HepG2 (cell line): ENCODE results near the gene RAB22A. TPM values are rescaled to one million over a fixed set of nuclear protein-coding genes. Genes with fewer than 3 reads are reported as not detected.

Experiments used
- ATAC-seq: fragments of 200-7000 bp; cut with Tn5 transposase; 3 replicates; pipeline ENCODE4 v1.9.1; 2020; ENCODE audit warnings: mild to moderate bottlenecking, moderate library complexity
- BruUV-seq: library from RNA; stranded (reverse); fragments of 400-500 nt; replicated peaks from 2 replicates; lab custom pipeline; 2021; lab: Mats Ljungman, UMichigan
- CTCF ChIA-PET: fragments of 300-600 bp; formaldehyde crosslinking; extraction: SDS; loops from one replicate; lab custom pipeline; 2021; ENCODE audit warnings: low total read pairs, inconsistent platforms, low intra/inter-chr PET ratio; lab: Yijun Ruan, JAX
- POLR2A ChIA-PET: fragments of 350-600 bp; sonication (Branson Sonifier 250); formaldehyde crosslinking; loops from one replicate; lab custom pipeline; 2020; ENCODE audit warnings: antibody characterized with exemption, inconsistent platforms; lab: Yijun Ruan, JAX
- DNase-seq: peaks from one replicate; pipeline ENCODE4 v3.0.0-alpha.2; 2015; ENCODE audit warnings: low spot score
- FAIRE-seq: peaks from 3 replicates; lab custom pipeline; 2011; peaks lifted over from hg19 to GRCh38; lab: Jason Lieb, UNC
- H2AFZ ChIP-seq: one replicate; pipeline ENCODE4 v1.6.1; 2011; ENCODE audit warnings: low read length, inconsistent platforms
- H3K27ac ChIP-seq: fragments of 300-600 bp; 3 replicates; pipeline ENCODE4 v1.8.0; 2011; ENCODE audit warnings: mixed run types, mild to moderate bottlenecking, mixed read lengths, low read length, inconsistent platforms; ENCODE audit not compliant: insufficient read depth; ENCODE audit errors: extremely low read length
- H3K27me3 ChIP-seq, 2 experiments: fragments of 200-600 bp in 1 of 2; 2 replicates in 1 of 2; 3 replicates in 1 of 2; pipeline versions ENCODE4 v1.6.0 to v1.8.0; 2011; ENCODE audit warnings: low read length in 2 of 2, mild to moderate bottlenecking in 2 of 2, moderate library complexity in 2 of 2, inconsistent platforms in 1 of 2; ENCODE audit not compliant: insufficient read depth in 2 of 2, control insufficient read depth in 1 of 2
- H3K36me3 ChIP-seq, 2 experiments: fragments of 200-600 bp in 1 of 2; replicated peaks in 1 of 2; 2 replicates in 1 of 2; 3 replicates in 1 of 2; pipeline versions ENCODE4 v1.5.1 to v1.8.0; 2011; ENCODE audit warnings: low read length in 2 of 2, inconsistent platforms in 1 of 2; ENCODE audit not compliant: insufficient read depth in 2 of 2, control insufficient read depth in 1 of 2
- H3K4me1 ChIP-seq: 2 replicates; pipeline ENCODE4 v1.5.1; 2012; ENCODE audit warnings: low read length, inconsistent platforms; ENCODE audit not compliant: insufficient read depth
- H3K4me2 ChIP-seq: 2 replicates; pipeline ENCODE4 v1.6.0; 2011; ENCODE audit warnings: low read depth, low read length, inconsistent platforms
- H3K4me3 ChIP-seq, 3 experiments: fragments of 200-600 bp in 1 of 3; sonication (generic), shearing (Covaris generic) in 1 of 3; replicated peaks in 1 of 3; 2 replicates each; pipeline ENCODE4 v1.5.1; 2011 to 2016; ENCODE audit warnings: low read length in 3 of 3, inconsistent platforms in 2 of 3, low read depth in 2 of 3, mild to moderate bottlenecking in 2 of 3, control low read depth in 1 of 3, mixed read lengths in 1 of 3; ENCODE audit not compliant: insufficient read depth in 1 of 3
- H3K79me2 ChIP-seq: one replicate; pipeline ENCODE4 v1.6.1; 2011; ENCODE audit warnings: low read length, inconsistent platforms; ENCODE audit not compliant: insufficient read depth
- H3K9ac ChIP-seq: 2 replicates; pipeline ENCODE4 v1.6.0; 2011; ENCODE audit warnings: mild to moderate bottlenecking, low read depth, low read length, inconsistent platforms; ENCODE audit not compliant: insufficient read depth
- H3K9me3 ChIP-seq: 2 replicates; pipeline ENCODE4 v1.5.1; 2012; ENCODE audit warnings: mild to moderate bottlenecking, low read length
- H4K20me1 ChIP-seq: 2 replicates; pipeline ENCODE4 v1.6.0; 2011; ENCODE audit warnings: inconsistent platforms, mild to moderate bottlenecking, low read length, moderate library complexity; ENCODE audit not compliant: insufficient read depth
- AHR ChIP-seq: IDR thresholded peaks from 2 replicates; pipeline ENCODE4 v1.6.1; 2018; ENCODE audit warnings: missing genetic modification reagents, missing compliant biosample characterization
- CBX1 ChIP-seq: IDR thresholded peaks from one replicate; pipeline ENCODE4 v1.6.1; 2016; ENCODE audit warnings: antibody characterized with exemption, low read depth
- GMEB2 ChIP-seq: IDR thresholded peaks from 2 replicates; pipeline ENCODE4 v1.6.1; 2016; ENCODE audit warnings: missing biosample characterization, missing genetic modification reagents, low read depth
- MAF1 ChIP-seq: sonication (generic); formaldehyde crosslinking; IDR thresholded peaks from 2 replicates; pipeline ENCODE4 v1.5.0; 2020; ENCODE audit warnings: missing genetic modification reagents, borderline replicate concordance
- PHF21A ChIP-seq: sonication (generic); formaldehyde crosslinking; IDR thresholded peaks from 2 replicates; pipeline ENCODE4 v1.5.0; 2020; ENCODE audit warnings: mild to moderate bottlenecking, missing genetic modification reagents
- SOX13 ChIP-seq, 3 experiments: fragments of 450-650 bp in 1 of 3; sonication (generic) in 1 of 3; formaldehyde crosslinking in 1 of 3; IDR thresholded peaks in 2 of 3; conservative IDR thresholded peaks in 1 of 3; 2 replicates each; pipeline versions ENCODE4 v1.5.0 to v1.6.1; 2016 to 2020; ENCODE audit warnings: antibody characterized with exemption in 1 of 3, mild to moderate bottlenecking in 1 of 3, missing compliant biosample characterization in 1 of 3, missing genetic modification reagents in 1 of 3, moderate library complexity in 1 of 3
- SOX5 ChIP-seq: IDR thresholded peaks from 2 replicates; pipeline ENCODE4 v1.6.1; 2016; ENCODE audit warnings: borderline replicate concordance
- SP1 ChIP-seq, 2 experiments: fragments of 450-650 bp in 1 of 2; sonication (generic) in 1 of 2; formaldehyde crosslinking in 1 of 2; IDR thresholded peaks; 2 replicates each; pipeline versions ENCODE4 v1.4.0 to v1.6.1; 2016 to 2020; ENCODE audit warnings: missing genetic modification reagents in 1 of 2
- TOPORS ChIP-seq: sonication (generic); formaldehyde crosslinking; IDR thresholded peaks from 2 replicates; pipeline ENCODE4 v1.8.0; 2023; ENCODE audit warnings: mild to moderate bottlenecking, missing genetic modification reagents
- ZFY ChIP-seq: sonication (generic); formaldehyde crosslinking; IDR thresholded peaks from 2 replicates; pipeline ENCODE4 v1.4.0; 2020; ENCODE audit warnings: missing genetic modification reagents
- ZNF225 ChIP-seq: sonication (generic); formaldehyde crosslinking; IDR thresholded peaks from 2 replicates; pipeline ENCODE4 v1.4.0; 2020; ENCODE audit warnings: mild to moderate bottlenecking, missing genetic modification reagents
- ZNF235 ChIP-seq: sonication (generic); formaldehyde crosslinking; IDR thresholded peaks from 2 replicates; pipeline ENCODE4 v1.8.1; 2023; ENCODE audit warnings: mild to moderate bottlenecking, missing genetic modification reagents, borderline replicate concordance
- ZNF530 ChIP-seq: sonication (generic); formaldehyde crosslinking; IDR thresholded peaks from 2 replicates; pipeline ENCODE4 v1.5.0; 2020; ENCODE audit warnings: low read depth, mild to moderate bottlenecking, missing genetic modification reagents
- ZNF891 ChIP-seq: sonication (generic); formaldehyde crosslinking; IDR thresholded peaks from 2 replicates; pipeline ENCODE4 v1.5.0; 2020; ENCODE audit warnings: mild to moderate bottlenecking, missing genetic modification reagents
- WGBS: methylation state at CpG from one replicate; pipeline ENCODE4 v1.1.6; 2017; ENCODE audit warnings: low lambda C conversion rate; 5-methylcytosine and 5-hydroxymethylcytosine counted together
- in situ Hi-C: cut with HindIII; loops from 2 replicates; pipeline ENCODE4 v1.10.0; 2017; ENCODE audit warnings: low pct_unique_long_range_greater_than_20kb; ENCODE audit not compliant: extremely low pct_ligation_motif_present
- intact Hi-C: fragments of 100-400 bp; cut with micrococcal nuclease; formaldehyde crosslinking; loops from one replicate; pipeline ENCODE4 v1.10.0; 2022; ENCODE audit not compliant: unreplicated experiment
- polyA plus RNA-seq, 8 experiments: library from polyadenylated mRNA; depleted of rRNA in 3 of 8; stranded (reverse) in 7 of 8; unstranded in 1 of 8; fragments of >200 nt; fragmentation: Illumina TruSeq in 4 of 8; extraction: Trizol in 4 of 8; gene quantifications; 2 replicates each; pipeline versions ENCODE4 v1.2.1 to v1.2.3, GENCODE V29; 2011 to 2016; ENCODE audit warnings: low read depth in 4 of 8, missing spikeins in 1 of 8, mixed read lengths in 1 of 8; ENCODE audit not compliant: insufficient read depth in 1 of 8
- total RNA-seq, 5 experiments: library from RNA; depleted of rRNA; stranded (reverse); fragments of >200 nt; fragmentation: Illumina TruSeq; extraction: Trizol; gene quantifications; 2 replicates each; pipeline ENCODE4 v1.2.3, GENCODE V29; 2016; ENCODE audit warnings: low read depth in 1 of 5

RAB22A gene
- total and polyA plus RNA-seq, 2 of the 13 experiments (the other 11 are each of a cell fraction or from before 2014, with no cell fraction given): 10.7 to 11.2 TPM

DNA sequence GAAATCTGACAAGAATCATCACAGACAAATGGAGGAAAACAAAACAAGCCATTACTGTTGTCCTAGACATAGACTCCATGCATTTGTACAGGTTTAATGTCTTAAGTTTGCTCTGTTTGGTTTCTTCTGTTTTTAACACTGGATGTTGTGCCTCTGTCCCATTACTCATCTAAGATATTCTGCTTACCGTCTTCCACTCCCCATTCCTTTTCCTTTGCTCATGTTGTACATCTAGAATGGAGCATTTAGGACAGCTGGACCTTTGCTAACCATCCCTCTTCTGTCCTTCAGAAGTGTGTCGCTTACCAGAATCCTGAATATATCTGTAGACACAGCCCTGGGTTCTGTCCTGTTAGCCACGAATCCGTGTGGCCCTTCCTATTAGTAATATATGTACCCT lies 35.2 kb downstream of the RAB22A start:
- FAIRE-seq: no peak
- peaks cover 2% of the 10 kb centered on the region for H3K79me2 ChIP-seq
- DNase-seq: no peak
- no peaks in the 10 kb centered on the region for H3K9me3 ChIP-seq
- 97% methylated on average over 4 of the region's 4 CpGs for WGBS
- no peaks in the 10 kb centered on the region for H3K4me1 ChIP-seq
- no peaks in the 10 kb centered on the region for H4K20me1 ChIP-seq
- H2AFZ ChIP-seq: no peak overlapping the region
- no peaks in the 10 kb centered on the region for H3K27me3 ChIP-seq
- TF ChIP-seq SOX5 (CRISPR knock-in tag): no peak
- no peak for TF ChIP-seq ZNF891 (CRISPR knock-in tag)
- TF ChIP-seq CBX1: no peak
- TF ChIP-seq, all 625 proteins: peak for 0
- intact Hi-C loops (no loop called here), in situ Hi-C loops (no loop called here)
- ATAC-seq: no peak
- no peak overlapping the region for H3K27ac ChIP-seq
- H3K4me3 ChIP-seq: no peak overlapping the region
- H3K4me2 ChIP-seq: no peak overlapping the region
- ChIA-PET POLR2A (no interaction called here), CTCF (no interaction called here)
- peaks cover 24 to 45% of the 10 kb centered on the region in 2 experiments for H3K36me3 ChIP-seq
- BruUV-seq: no TSS peak
- no peak overlapping the region for H3K9ac ChIP-seq

- Histone ChIP-seq H3K36me3 (peaks cover 25 to 48% of the 10 kb centered on the region in 2 experiments), H4K20me1 (no peaks in the 10 kb centered on the region), H2AFZ (no peak overlapping the region), H3K4me1 (no peaks in the 10 kb centered on the region), H3K27ac (no peak overlapping the region), H3K9ac (no peak overlapping the region), H3K9me3 (no peaks in the 10 kb centered on the region), H3K4me3 (no peak overlapping the region), H3K27me3 (no peaks in the 10 kb centered on the region), H3K79me2 (no peaks in the 10 kb centered on the region), H3K4me2 (no peak overlapping the region)
- in situ Hi-C loops (no loop called here), intact Hi-C loops (no loop called here)
- ChIA-PET CTCF (no interaction called here), POLR2A (interaction anchor here (1.1 kb wide), 1 partner anchor 39 kb away, joined by 3 read pairs; the partner anchor contains the start of gene VAPB)
- FAIRE-seq (no peak), DNase-seq (no peak), ATAC-seq (peak; percentile 39; the same call in 2 of the 3 replicates)
- WGBS: 95% methylated on average over 3 of the region's 3 CpGs
- no peak for TF ChIP-seq PHF21A (CRISPR knock-in tag)
- no peak for TF ChIP-seq SP1 (IDR thresholded peaks at IDR 0.05)
- no peak for TF ChIP-seq SP1 (CRISPR knock-in tag; IDR thresholded peaks at IDR 0.05)
- TF ChIP-seq GMEB2 (CRISPR knock-in tag): no peak
- TF ChIP-seq AHR (CRISPR knock-in tag): no peak
- no peak for TF ChIP-seq ZNF225 (CRISPR knock-in tag)
- no peak for TF ChIP-seq ZNF235 (CRISPR knock-in tag)
- TF ChIP-seq ZFY: no peak
- no peak for TF ChIP-seq SOX13 (IDR thresholded peaks at IDR 0.05)
- no peak for TF ChIP-seq SOX13 (CRISPR knock-in tag; conservative IDR thresholded peaks at IDR 0.05 in 1 of 2, IDR thresholded peaks at IDR 0.05 in 1 of 2)
- no peak for TF ChIP-seq ZNF530
- TF ChIP-seq MAF1: no peak
- TF ChIP-seq TOPORS: no peak
- no TSS peak for BruUV-seq
Observed at GRCh38 chr20:58349570-58349969, 40.1 kb downstream of the RAB22A start.
